Measurements from ENCODE around the gene SH2D1B.
"Not testable (repeated sequence)": the region's sequence is repeated elsewhere in the genome, so short reads cannot be mapped to it uniquely, and the experiment has no call there.

Gene SH2D1B, protein sequence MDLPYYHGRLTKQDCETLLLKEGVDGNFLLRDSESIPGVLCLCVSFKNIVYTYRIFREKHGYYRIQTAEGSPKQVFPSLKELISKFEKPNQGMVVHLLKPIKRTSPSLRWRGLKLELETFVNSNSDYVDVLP

DNA sequence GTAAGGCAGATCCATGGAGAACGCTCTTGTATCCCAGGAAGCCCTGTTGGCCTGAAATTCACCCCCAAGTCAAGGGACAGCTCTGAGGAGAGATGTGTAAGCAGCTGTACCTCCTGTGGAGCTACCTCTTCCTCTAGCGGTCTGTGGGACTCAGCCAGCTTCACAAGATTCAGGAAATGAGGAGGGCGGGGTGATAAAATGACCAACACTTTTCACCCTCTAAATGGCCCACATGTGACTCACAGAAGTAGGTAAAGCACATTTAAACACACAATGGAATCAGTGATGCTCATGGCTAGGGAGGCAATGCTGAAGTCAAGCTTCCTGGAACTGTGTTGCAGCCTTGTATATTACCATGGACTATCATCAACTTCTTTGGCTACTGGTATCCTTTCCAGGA, at the start of gene SH2D1B:
Gene SH2D1B (minus strand): TSS at position 135 of the 400 bp plus-strand sequence. CDS start 120 bp downstream, at position 15.
- TF ChIP-seq ZNF274 (IDR thresholded peaks at IDR 0.05; ENCODE audit: low read depth, low read length), result no peak
- no peak within 1 kb of the TSS for H3K4me3 ChIP-seq (ENCODE audit: low read length)

GRCh38 chr1:162458236-162458635, 46.3 kb upstream of the SH2D1B start:
- no peak for TF ChIP-seq ZNF274 (IDR thresholded peaks at IDR 0.05; ENCODE audit: low read depth, low read length)

DNA sequence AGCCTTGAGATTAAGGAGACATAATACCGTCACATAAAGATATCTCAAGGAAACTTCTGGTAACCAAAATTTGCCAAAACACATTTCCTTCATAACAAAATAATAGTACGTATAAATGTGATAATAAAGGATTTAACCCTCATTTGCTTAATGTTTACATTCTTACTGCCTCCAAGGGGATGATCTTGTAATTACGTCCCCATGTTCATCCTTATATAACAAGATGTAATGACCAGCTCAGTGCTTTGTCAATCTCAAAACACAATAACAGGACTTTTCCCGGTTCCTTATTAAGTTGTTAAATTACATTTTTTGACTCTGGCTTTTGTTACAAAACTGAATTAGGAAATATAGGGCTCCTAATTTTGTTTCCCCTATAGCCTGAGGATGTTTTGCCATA, 44.4 kb upstream of the SH2D1B start:
- no peak overlapping the region for H3K4me3 ChIP-seq (ENCODE audit: low read length)
- TF ChIP-seq ZNF274 (IDR thresholded peaks at IDR 0.05; ENCODE audit: low read depth, low read length), result no peak

More at GRCh38 chr1:162458236-162458635, 46.3 kb upstream of the SH2D1B start:
- H3K4me3 ChIP-seq (ENCODE audit: low read length), result no peak overlapping the region

- H3K4me3 ChIP-seq (ENCODE audit: low read length), result not testable (repeated sequence)
Measured at GRCh38 chr1:162454361-162454760, 42.4 kb upstream of the SH2D1B start.

DNA sequence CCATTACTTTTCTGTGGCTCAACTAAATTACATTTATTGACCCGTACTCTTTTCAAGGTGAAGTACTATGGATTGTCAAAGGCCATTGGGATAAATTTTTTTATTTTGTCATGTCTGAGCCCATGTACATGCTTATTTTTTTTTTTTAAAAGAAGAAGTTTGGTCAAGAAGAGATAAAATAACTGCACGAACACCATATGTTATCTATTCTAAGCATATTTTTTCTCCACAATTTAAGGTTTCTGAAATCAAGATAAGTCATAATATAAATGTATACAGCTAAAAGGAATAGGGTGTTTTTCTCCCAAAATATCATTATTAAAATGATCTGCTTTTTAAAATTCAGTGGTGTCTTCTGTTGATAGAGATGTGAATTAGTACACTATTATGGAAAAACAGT, 35.0 kb upstream of the SH2D1B start:
- no peak overlapping the region for H3K4me3 ChIP-seq (ENCODE audit: low read length)
- no peak for TF ChIP-seq ZNF274 (IDR thresholded peaks at IDR 0.05; ENCODE audit: low read depth, low read length)

- TF ChIP-seq ZNF274 (IDR thresholded peaks at IDR 0.05; ENCODE audit: low read depth, low read length), result no peak
- H3K4me3 ChIP-seq (ENCODE audit: low read length), result no peak overlapping the region
Measured at GRCh38 chr1:162444903-162445302, 33.0 kb upstream of the SH2D1B start.

GRCh38 chr1:162432977-162433713, 21.2 kb upstream of the SH2D1B start:
- H3K4me3 ChIP-seq (ENCODE audit: low read length), result not testable (repeated sequence)

GRCh38 chr1:162430583-162430982, 18.6 kb upstream of the SH2D1B start:
- no peak overlapping the region for H3K4me3 ChIP-seq (ENCODE audit: low read length)
- TF ChIP-seq ZNF274 (IDR thresholded peaks at IDR 0.05; ENCODE audit: low read depth, low read length), result no peak

DNA sequence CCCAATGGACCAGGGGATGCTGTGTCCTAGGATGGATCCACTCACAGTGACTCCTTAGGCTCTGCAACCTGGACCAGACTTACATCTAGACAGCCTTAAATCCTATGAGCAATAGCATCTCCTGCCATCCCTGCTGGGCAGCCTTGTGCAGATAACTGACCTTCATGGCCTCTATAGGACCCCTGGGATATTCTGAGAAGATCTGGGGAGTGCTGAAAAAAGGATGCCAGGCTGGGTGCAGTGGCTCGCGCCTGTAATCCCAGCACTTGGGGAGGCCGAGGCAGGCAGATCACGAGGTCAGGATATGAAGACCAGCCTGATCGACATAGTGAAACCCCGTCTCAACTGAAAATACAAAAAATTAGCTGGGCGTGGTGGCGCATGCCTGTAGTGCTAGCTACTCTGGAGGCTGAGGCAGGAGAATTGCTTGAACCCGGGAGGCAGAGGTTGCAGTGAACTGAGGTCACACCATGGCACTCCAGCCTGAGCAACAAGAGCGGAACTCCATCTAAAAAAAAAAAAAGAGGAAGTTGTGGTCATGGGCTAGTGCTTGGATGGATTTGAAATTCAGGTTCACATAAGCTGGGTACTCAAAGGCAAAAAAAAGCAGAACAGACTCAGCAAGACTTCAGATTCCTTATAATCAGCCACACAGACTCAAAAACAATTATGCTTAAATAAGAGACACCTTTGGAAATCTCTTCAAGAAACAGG, 10.9 kb upstream of the SH2D1B start:
- TF ChIP-seq ZNF274 (IDR thresholded peaks at IDR 0.05; ENCODE audit: low read depth, low read length), result no peak
- no peak overlapping the region for H3K4me3 ChIP-seq (ENCODE audit: low read length)

DNA sequence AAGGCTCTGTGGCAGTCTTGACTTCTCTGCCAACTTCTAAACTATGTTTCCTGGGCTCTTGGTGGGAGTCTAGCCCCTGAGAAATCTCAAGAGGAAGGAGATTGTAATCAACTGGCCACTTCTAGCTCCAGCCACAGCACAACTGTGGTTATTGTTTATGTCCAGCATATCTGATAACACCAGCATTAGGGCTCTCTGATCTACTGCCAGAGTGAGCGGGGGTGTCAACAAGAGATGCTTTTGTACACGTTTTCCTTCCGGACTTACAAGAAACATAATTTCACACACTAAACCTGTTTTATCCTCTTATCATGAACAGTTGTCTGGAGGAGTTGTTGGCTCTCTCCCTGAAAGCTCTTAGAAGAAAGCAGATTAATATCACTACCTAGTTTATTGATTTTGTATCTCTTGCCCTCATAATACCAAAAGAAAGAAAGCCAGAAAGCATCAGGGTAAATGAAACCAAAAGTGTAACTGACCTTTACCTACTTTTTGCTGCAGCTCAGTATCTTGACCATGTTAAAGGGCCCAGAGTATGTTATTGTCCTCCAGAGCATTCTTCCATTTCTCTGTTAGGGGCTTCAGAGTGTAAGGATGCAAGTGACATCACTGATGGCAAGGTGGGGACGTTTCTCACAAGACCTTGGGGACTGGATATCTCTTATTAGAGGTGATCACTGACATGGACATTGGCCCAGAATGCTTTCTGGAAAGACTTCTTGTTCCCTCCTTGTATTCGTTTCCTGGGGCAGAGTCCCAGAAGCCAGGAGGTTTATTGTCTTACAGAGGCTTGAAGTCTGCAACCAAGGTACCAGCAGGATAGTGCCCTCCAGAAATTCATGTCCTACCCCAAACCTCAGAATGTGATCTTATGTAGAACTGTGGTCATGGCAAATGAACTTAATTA, 9.6 kb upstream of the SH2D1B start:
- TF ChIP-seq ZNF274 (IDR thresholded peaks at IDR 0.05; ENCODE audit: low read depth, low read length), result no peak

GRCh38 chr1:162420120-162420519, 8.2 kb upstream of the SH2D1B start:
- H3K4me3 ChIP-seq (ENCODE audit: low read length), result no peak overlapping the region
- no peak for TF ChIP-seq ZNF274 (IDR thresholded peaks at IDR 0.05; ENCODE audit: low read depth, low read length)

More for the DNA sequence above, 9.6 kb upstream of the SH2D1B start:
- H3K4me3 ChIP-seq (ENCODE audit: low read length), result no peak overlapping the region

DNA sequence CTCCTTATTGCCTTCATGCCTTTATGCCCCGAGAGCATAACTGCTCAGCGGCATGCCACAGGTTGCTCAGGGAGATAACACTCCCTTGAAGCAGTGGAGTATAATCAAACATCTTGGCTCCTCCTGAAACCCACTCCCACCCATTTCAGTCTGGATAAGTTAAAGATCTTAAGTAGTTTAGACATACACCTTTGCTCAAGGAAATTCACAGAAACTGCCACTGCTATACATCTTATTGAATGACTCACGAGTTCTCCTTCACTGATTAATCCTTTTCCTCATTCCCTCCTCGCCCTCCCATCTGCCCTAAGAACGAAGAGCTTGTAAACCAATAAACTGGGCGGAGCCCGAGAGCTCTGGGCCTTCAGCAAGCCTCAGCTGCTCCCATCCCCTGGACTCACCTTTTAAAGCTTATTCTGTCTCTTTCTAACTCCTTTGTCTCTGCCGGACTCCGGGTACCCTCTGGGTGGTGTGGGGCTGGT, 7.6 kb upstream of the SH2D1B start:
- H3K4me3 ChIP-seq (ENCODE audit: low read length), result not testable (repeated sequence)

DNA sequence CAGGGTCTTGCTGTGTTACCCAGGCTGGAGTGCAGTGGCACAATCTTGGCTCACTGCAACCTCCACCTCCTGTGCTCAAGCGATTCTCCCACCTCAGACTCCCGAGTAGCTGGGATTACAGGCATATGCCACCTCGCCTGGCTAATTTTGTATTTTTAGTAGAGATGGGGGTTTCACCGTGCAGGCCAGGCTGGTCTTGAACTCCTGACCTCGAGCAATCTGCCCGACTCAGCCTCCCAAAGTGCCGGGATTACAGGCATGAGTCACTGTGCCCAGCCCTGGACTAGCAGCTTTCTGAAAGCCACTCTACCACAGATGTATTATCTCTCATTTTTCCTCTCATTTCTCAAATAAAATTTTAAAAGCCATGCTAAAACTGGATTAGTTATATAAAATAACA, 6.6 kb upstream of the SH2D1B start:
- not testable (repeated sequence) for H3K4me3 ChIP-seq (ENCODE audit: low read length)

- no peak for TF ChIP-seq ZNF274 (IDR thresholded peaks at IDR 0.05; ENCODE audit: low read depth, low read length)
Measured at GRCh38 chr1:162417650-162418049, 5.7 kb upstream of the SH2D1B start.

More at GRCh38 chr1:162417650-162418049, 5.7 kb upstream of the SH2D1B start:
- no peak overlapping the region for H3K4me3 ChIP-seq (ENCODE audit: low read length)

Data from GM08714 (cell line).